IMR-90 (cell line): Measurements from ENCODE around the gene MX1. TPM values are rescaled to one million over a fixed set of nuclear protein-coding genes. Genes with fewer than 3 reads are reported as not detected.

Experiments used
- ATAC-seq: fragments of 200-7000 bp; cut with Tn5 transposase; 2 replicates; pipeline ENCODE4 v1.9.1; 2020; ENCODE audit warnings: low read depth, mild to moderate bottlenecking, moderate library complexity
- BruUV-seq: library from RNA; stranded (reverse); fragments of 400-500 nt; replicated peaks from 2 replicates; lab custom pipeline; 2021; lab: Mats Ljungman, UMichigan
- CTCF ChIA-PET: fragments of 300-600 bp; formaldehyde crosslinking; extraction: SDS; loops from one replicate; lab custom pipeline; 2021; ENCODE audit warnings: antibody characterized with exemption; lab: Yijun Ruan, JAX
- POLR2A ChIA-PET: fragments of 300-600 bp; sonication (Branson Sonifier 250); formaldehyde crosslinking; loops from one replicate; lab custom pipeline; 2022; ENCODE audit warnings: antibody characterized with exemption; ENCODE audit not compliant: unreplicated experiment; lab: Charles Lee
- DNase-seq: peaks from one replicate; pipeline ENCODE4 v3.0.0; 2013
- H2AFZ ChIP-seq: replicated peaks from 2 replicates; pipeline ENCODE3; 2013; ENCODE audit warnings: low read length, mild to moderate bottlenecking; ENCODE audit not compliant: poor library complexity
- H2AK5ac ChIP-seq: 2 replicates; pipeline ENCODE4 v1.6.1; 2013; ENCODE audit warnings: low read depth, low read length, inconsistent platforms
- H2AK9ac ChIP-seq: replicated peaks from 2 replicates; pipeline ENCODE3; 2013; ENCODE audit warnings: mild to moderate bottlenecking, low read depth, low read length, moderate library complexity; ENCODE audit not compliant: poor library complexity
- H2BK120ac ChIP-seq: 2 replicates; pipeline ENCODE4 v1.6.1; 2013; ENCODE audit warnings: low read depth, low read length, inconsistent platforms
- H2BK15ac ChIP-seq: 3 replicates; pipeline ENCODE4 v1.6.1; 2013; ENCODE audit warnings: low read depth, low read length, inconsistent platforms
- H2BK20ac ChIP-seq: 2 replicates; pipeline ENCODE4 v1.6.1; 2013; ENCODE audit warnings: low read depth, mild to moderate bottlenecking, inconsistent platforms, low read length, moderate library complexity
- H2BK5ac ChIP-seq: 2 replicates; pipeline ENCODE4 v1.6.1; 2013; ENCODE audit warnings: mild to moderate bottlenecking, low read depth, low read length, inconsistent platforms; ENCODE audit not compliant: poor library complexity, severe bottlenecking
- H3K14ac ChIP-seq: replicated peaks from 2 replicates; pipeline ENCODE4 v1.6.1; 2013; ENCODE audit warnings: low read depth, low read length, inconsistent platforms
- H3K18ac ChIP-seq: 2 replicates; pipeline ENCODE4 v1.6.1; 2013; ENCODE audit warnings: low read depth, low read length, control low read depth
- H3K23ac ChIP-seq: 2 replicates; pipeline ENCODE4 v1.6.1; 2013; ENCODE audit warnings: low read depth, low read length, inconsistent platforms
- H3K27ac ChIP-seq: 2 replicates; pipeline ENCODE4 v1.5.1; 2013; ENCODE audit warnings: mild to moderate bottlenecking, control low read depth, low read length; ENCODE audit not compliant: insufficient read depth
- H3K27me3 ChIP-seq: 2 replicates; pipeline ENCODE4 v1.6.1; 2013; ENCODE audit warnings: low read length; ENCODE audit not compliant: control insufficient read depth, insufficient read depth
- H3K36me3 ChIP-seq: 2 replicates; pipeline ENCODE4 v1.6.1; 2013; ENCODE audit warnings: low read length, mixed read lengths; ENCODE audit not compliant: control insufficient read depth, insufficient read depth
- H3K4ac ChIP-seq: 2 replicates; pipeline ENCODE4 v1.6.1; 2013; ENCODE audit warnings: low read depth, low read length, inconsistent platforms
- H3K4me1 ChIP-seq: 2 replicates; pipeline ENCODE4 v1.6.1; 2013; ENCODE audit warnings: low read length, mixed read lengths; ENCODE audit not compliant: control insufficient read depth, insufficient read depth
- H3K4me2 ChIP-seq: 2 replicates; pipeline ENCODE4 v1.6.1; 2013; ENCODE audit warnings: low read depth, mild to moderate bottlenecking, control low read depth, low read length, moderate library complexity
- H3K4me3 ChIP-seq: 2 replicates; pipeline ENCODE4 v1.5.1; 2013; ENCODE audit warnings: low read depth, mild to moderate bottlenecking, control low read depth, low read length, moderate library complexity; ENCODE audit not compliant: insufficient read depth
- H3K56ac ChIP-seq: 2 replicates; pipeline ENCODE4 v1.6.1; 2013; ENCODE audit warnings: low read length, inconsistent platforms; ENCODE audit not compliant: insufficient read depth; ENCODE audit errors: extremely low read depth
- H3K79me1 ChIP-seq, 2 experiments: 2 replicates each; pipeline ENCODE4 v1.6.1; 2013; ENCODE audit warnings: low read length in 2 of 2, inconsistent platforms in 1 of 2, low read depth in 1 of 2
- H3K9ac ChIP-seq: 2 replicates; pipeline ENCODE4 v1.6.1; 2013; ENCODE audit warnings: low read depth, low read length, control low read depth
- H3K9me1 ChIP-seq: 2 replicates; pipeline ENCODE4 v1.6.1; 2013; ENCODE audit warnings: low read length, inconsistent platforms; ENCODE audit not compliant: insufficient read depth
- H3K9me3 ChIP-seq: 2 replicates; pipeline ENCODE4 v1.6.1; 2013; ENCODE audit warnings: low read length; ENCODE audit not compliant: control insufficient read depth, insufficient read depth
- H4K20me1 ChIP-seq: 2 replicates; pipeline ENCODE4 v1.6.1; 2013; ENCODE audit warnings: low read length, inconsistent platforms; ENCODE audit not compliant: insufficient read depth
- H4K5ac ChIP-seq: 2 replicates; pipeline ENCODE4 v1.6.1; 2013; ENCODE audit warnings: mild to moderate bottlenecking, low read depth, low read length, control low read depth
- H4K8ac ChIP-seq, 2 experiments: 2 replicates each; pipeline ENCODE4 v1.6.1; 2013; ENCODE audit warnings: low read depth in 2 of 2, low read length in 2 of 2, control low read depth in 1 of 2, inconsistent platforms in 1 of 2
- H4K91ac ChIP-seq: 2 replicates; pipeline ENCODE4 v1.6.1; 2013; ENCODE audit warnings: low read depth, low read length, inconsistent platforms; ENCODE audit not compliant: insufficient read depth
- FOS ChIP-seq: fragments of 150-350 bp; IDR thresholded peaks from 2 replicates; pipeline ENCODE4 v1.6.1; 2016; ENCODE audit warnings: low read depth, low read length
- MAFK ChIP-seq: IDR thresholded peaks from 2 replicates; pipeline ENCODE4 v1.6.1; 2012; ENCODE audit warnings: low read depth, low read length, improper control_type of control experiment
- NFE2L2 ChIP-seq: fragments of 150-350 bp; IDR thresholded peaks from 2 replicates; pipeline ENCODE4 v1.6.1; 2016; ENCODE audit warnings: low read depth, mild to moderate bottlenecking, low read length
- WGBS, 2 experiments: methylation state at CpG; one replicate each; pipeline versions ENCODE4 v1.1.5 to v1.1.7; 2013; ENCODE audit warnings: missing lambda C conversion rate in 2 of 2; ENCODE audit not compliant: insufficient read length in 1 of 2; ENCODE audit errors: extremely low coverage in 2 of 2; 5-methylcytosine and 5-hydroxymethylcytosine counted together
- dilution Hi-C: fragments of 300-500 bp; cut with HindIII; formaldehyde crosslinking; loops from one replicate; pipeline ENCODE4 v1.14.3; 2018; ENCODE audit warnings: low sequenced_read_pairs; ENCODE audit not compliant: unreplicated experiment
- in situ Hi-C: fragments of 300-500 bp; cut with MboI; formaldehyde crosslinking; loops from 3 replicates; pipeline ENCODE4 v1.14.3; 2019; ENCODE audit warnings: low sequenced_read_pairs, inconsistent platforms, mixed read lengths
- intact Hi-C: fragments of 100-400 bp; cut with micrococcal nuclease; formaldehyde crosslinking; loops from 2 replicates; pipeline ENCODE4 v1.10.0; 2022
- polyA plus RNA-seq, 3 experiments: library from polyadenylated mRNA; depleted of rRNA; stranded (reverse); fragments of >200 nt; gene quantifications; 2 replicates each; pipeline ENCODE4 v1.2.3, GENCODE V29; 2012; ENCODE audit warnings: low replicate concordance in 1 of 3
- total RNA-seq: library from RNA; depleted of rRNA; stranded (reverse); fragments of >200 nt; gene quantifications from 2 replicates; pipeline ENCODE4 v1.2.3, GENCODE V29; 2012

The MX1 gene
- total and polyA plus RNA-seq, 2 of the 4 experiments (the other 2 are of a cell fraction) = 1.0 to 2.5 TPM

- intact Hi-C loops = no loop called here
- H3K56ac ChIP-seq = no peak overlapping the region
- H2BK20ac ChIP-seq = no peak overlapping the region
- H3K27me3 ChIP-seq = peaks cover 1% of the 10 kb centered on the region; the same call in 1 of the 2 replicates
- no peak overlapping the region for H2AK9ac ChIP-seq
- no peaks in the 10 kb centered on the region for H4K20me1 ChIP-seq
- no peak overlapping the region for H4K91ac ChIP-seq
- H3K27ac ChIP-seq = no peak overlapping the region
- CTCF ChIA-PET = no interaction called here
- no peak for TF ChIP-seq FOS
- TF ChIP-seq NFE2L2 = no peak
- no peak for TF ChIP-seq MAFK
- H3K14ac ChIP-seq = no peak overlapping the region
- in situ Hi-C loops = loop anchor here (10.0 kb wide), 1 partner anchor 112 kb away; no protein-coding TSS in a partner anchor
- H3K4me3 ChIP-seq = no peak overlapping the region
- no peak overlapping the region for H3K23ac ChIP-seq
- no TSS peak for BruUV-seq
- no peak overlapping the region for H3K18ac ChIP-seq
- H3K9me3 ChIP-seq = no peaks in the 10 kb centered on the region
- no peaks in the 10 kb centered on the region for H3K79me1 ChIP-seq
- POLR2A ChIA-PET = no interaction called here
- H2BK15ac ChIP-seq = no peak overlapping the region
- no peak overlapping the region for H2BK5ac ChIP-seq
- no peaks in the 10 kb centered on the region for H3K9me1 ChIP-seq
- no peak overlapping the region for H2BK120ac ChIP-seq
- WGBS, 2 experiments = 84% methylated on average over 6 of the region's 10 CpGs; no CpG with 5 or more reads in 1 of the 2 experiments
- no peak overlapping the region for H2AFZ ChIP-seq
- no peaks in the 10 kb centered on the region for H3K4me1 ChIP-seq
- no peak overlapping the region for H2AK5ac ChIP-seq
- no peak overlapping the region for H3K9ac ChIP-seq
- H3K4me2 ChIP-seq = no peak overlapping the region
- H4K8ac ChIP-seq = no peak overlapping the region
- DNase-seq (no peak), ATAC-seq (no peak)
- H3K36me3 ChIP-seq = no peaks in the 10 kb centered on the region
- dilution Hi-C loops = no loop called here
- no peak overlapping the region for H3K4ac ChIP-seq
- H4K5ac ChIP-seq = no peak overlapping the region
Observed at GRCh38 chr21:41402796-41403195, 23.2 kb upstream of the MX1 start.
